A673 (cell line): ENCODE data around the gene CDH18.

ENCODE experiments used
- CTCF ChIP-seq: fragments of 300-800, 200-600 bp; sonication (generic); conservative IDR thresholded peaks from 2 replicates; pipeline ENCODE4 v1.5.1; 2017; ENCODE audit warnings: low read depth, mild to moderate bottlenecking, antibody characterized with exemption, low read length, moderate library complexity, mixed read lengths
- EZH2 ChIP-seq: fragments of 200-600 bp; sonication (generic); IDR thresholded peaks from 2 replicates; pipeline ENCODE4 v1.6.1; 2017; ENCODE audit warnings: borderline replicate concordance, low read depth, mild to moderate bottlenecking, mixed read lengths, antibody characterized with exemption, low read length; ENCODE audit not compliant: poor library complexity, severe bottlenecking

GRCh38 chr5:20023686-20024180 is 35.7 kb upstream of the CDH18 start:
- TF ChIP-seq EZH2, result no peak
- TF ChIP-seq CTCF, result no peak
